CD4-positive, alpha-beta T cell (primary cell): ENCODE results near the gene HPCAL1. TPM values are rescaled to one million over a fixed set of nuclear protein-coding genes. Genes with fewer than 3 reads are reported as not detected.

Experiments used
- ATAC-seq: fragments of 200-7000 bp; cut with Tn5 transposase; one replicate; pipeline ENCODE4 v1.10.0; 2022; ENCODE audit warnings: mild to moderate bottlenecking; ENCODE audit not compliant: poor library complexity
- CTCF ChIA-PET: fragments of 350-600 bp; sonication (Branson Sonifier 250); formaldehyde crosslinking; loops from one replicate; lab custom pipeline; 2021; ENCODE audit warnings: antibody characterized with exemption, inconsistent platforms; lab: Charles Lee
- POLR2A ChIA-PET: fragments of 350-600 bp; sonication (Branson Sonifier 250); formaldehyde crosslinking; loops from one replicate; lab custom pipeline; 2021; ENCODE audit warnings: antibody characterized with exemption, inconsistent platforms; lab: Charles Lee
- DNase-seq, 14 experiments: peaks; one replicate each; pipeline ENCODE4 v3.0.0-alpha.2; 2013 to 2020; ENCODE audit warnings: mixed read lengths in 2 of 14
- H3K27ac ChIP-seq, 2 donors: one replicate each; pipeline versions ENCODE4 v1.5.1 to v1.7.0; 2013; ENCODE audit warnings: low read length in 2 of 2, low read depth in 1 of 2, mild to moderate bottlenecking in 1 of 2
- H3K27me3 ChIP-seq, 2 experiments: 1 replicate in 1 of 2; 2 replicates in 1 of 2; pipeline versions ENCODE4 v1.6.1 to v1.7.0; 2013; ENCODE audit warnings: low read length in 2 of 2, control low read depth in 1 of 2, mild to moderate bottlenecking in 1 of 2, moderate library complexity in 1 of 2; ENCODE audit not compliant: insufficient read depth in 2 of 2, control insufficient read depth in 1 of 2
- H3K36me3 ChIP-seq: one replicate; pipeline ENCODE4 v1.6.1; 2013; ENCODE audit warnings: low read length, control low read depth; ENCODE audit not compliant: insufficient read depth
- H3K4me1 ChIP-seq: one replicate; pipeline ENCODE4 v1.6.1; 2013; ENCODE audit warnings: low read length, control low read depth; ENCODE audit not compliant: insufficient read depth
- H3K4me3 ChIP-seq: one replicate; pipeline ENCODE4 v1.5.1; 2013; ENCODE audit warnings: mild to moderate bottlenecking, low read length, moderate library complexity
- H3K9me3 ChIP-seq, 2 experiments: 1 replicate in 1 of 2; 2 replicates in 1 of 2; pipeline versions ENCODE4 v1.6.1 to v1.7.0; 2013; ENCODE audit warnings: low read length in 2 of 2, mild to moderate bottlenecking in 2 of 2, control low read depth in 1 of 2, moderate library complexity in 1 of 2; ENCODE audit not compliant: control insufficient read depth in 1 of 2, insufficient read depth in 1 of 2
- H3K27ac Mint-ChIP-seq: one replicate; pipeline ENCODE4 v1.8.0; 2020; ENCODE audit warnings: mixed read lengths
- H3K27me3 Mint-ChIP-seq: one replicate; pipeline ENCODE4 v1.8.0; 2021; ENCODE audit warnings: mixed read lengths
- H3K36me3 Mint-ChIP-seq: one replicate; pipeline ENCODE4 v1.8.0; 2021; ENCODE audit warnings: low read depth, mixed read lengths
- H3K4me1 Mint-ChIP-seq: one replicate; pipeline ENCODE4 v1.8.0; 2021; ENCODE audit warnings: low read depth, mixed read lengths
- H3K4me3 Mint-ChIP-seq: one replicate; pipeline ENCODE4 v1.8.0; 2020; ENCODE audit warnings: mild to moderate bottlenecking, mixed read lengths
- H3K9me3 Mint-ChIP-seq: one replicate; pipeline ENCODE4 v1.8.0; 2020; ENCODE audit warnings: mixed read lengths
- CTCF ChIP-seq: fragments of 200-600 bp; IDR thresholded peaks from one replicate; pipeline ENCODE4 v1.8.0; 2022; ENCODE audit warnings: antibody characterized with exemption, mild to moderate bottlenecking
- intact Hi-C, 2 experiments: fragments of 100-400 bp; cut with DNase I in 1 of 2; cut with micrococcal nuclease in 1 of 2; formaldehyde crosslinking; loops; one replicate each; pipeline versions ENCODE4 v1.15.1 to v1.9.0; 2023 to 2025; cut with DNase I, micrococcal nuclease
- total RNA-seq, 174 experiments: library from RNA in 2 of 174; stranded (reverse) in 2 of 174; gene quantifications; one replicate each; pipeline ENCODE4 v1.2.3 and lab custom pipeline; 2021 to 2026

The HPCAL1 gene
- total RNA-seq, 2 experiments from 2014 or later: 24.9 to 27.9 TPM

GRCh38 chr2:10423400-10423774 is 120.7 kb downstream of the HPCAL1 start:
- H3K4me1 Mint-ChIP-seq: no peaks in the 10 kb centered on the region
- H3K4me1 ChIP-seq: no peaks in the 10 kb centered on the region
- H3K36me3 Mint-ChIP-seq: peaks cover 75% of the 10 kb centered on the region
- H3K27ac Mint-ChIP-seq: no peak overlapping the region
- TF ChIP-seq CTCF: no peak
- H3K4me3 ChIP-seq: no peak overlapping the region
- ChIA-PET POLR2A (no interaction called here), CTCF (no interaction called here)
- H3K4me3 Mint-ChIP-seq: no peak overlapping the region
- ATAC-seq (no peak), DNase-seq (no peak)
- intact Hi-C loops: no loop called here
- H3K27me3 Mint-ChIP-seq: no peaks in the 10 kb centered on the region
- peaks cover 76% of the 10 kb centered on the region for H3K36me3 ChIP-seq
- no peaks in the 10 kb centered on the region for H3K9me3 Mint-ChIP-seq
- H3K27ac ChIP-seq: no peak overlapping the region
- no peaks in the 10 kb centered on the region for H3K9me3 ChIP-seq
- H3K27me3 ChIP-seq: no peaks in the 10 kb centered on the region

GRCh38 chr2:10424051-10424450 is 121.3 kb downstream of the HPCAL1 start:
- Mint-ChIP-seq H3K27ac (no peak overlapping the region), H3K36me3 (peaks cover 72% of the 10 kb centered on the region), H3K4me1 (no peaks in the 10 kb centered on the region), H3K9me3 (no peaks in the 10 kb centered on the region), H3K4me3 (no peak overlapping the region), H3K27me3 (no peaks in the 10 kb centered on the region)
- ATAC-seq: no peak
- Histone ChIP-seq H3K4me3 (no peak overlapping the region), H3K27me3 (no peaks in the 10 kb centered on the region), H3K9me3 (no peaks in the 10 kb centered on the region), H3K36me3 (peaks cover 76% of the 10 kb centered on the region), H3K27ac (no peak overlapping the region), H3K4me1 (no peaks in the 10 kb centered on the region)
- TF ChIP-seq CTCF: no peak
- DNase-seq: no peak
- intact Hi-C loops: no loop called here
- ChIA-PET CTCF (interaction anchor here (1.3 kb wide), 1 partner anchor 11 kb away, joined by 4 read pairs; no protein-coding TSS in a partner anchor), POLR2A (interaction anchor here (1.0 kb wide), 1 partner anchor 283 kb away, joined by 3 read pairs; no protein-coding TSS in a partner anchor)

GRCh38 chr2:10424916-10425505 is 122.3 kb downstream of the HPCAL1 start:
- CTCF ChIA-PET: interaction anchor here (0.7 to 1.3 kb wide), 2 partner anchors 10 kb away, joined by 3 to 4 read pairs; no protein-coding TSS in a partner anchor
- H3K27ac Mint-ChIP-seq: no peak overlapping the region
- Histone ChIP-seq H3K36me3 (peaks cover 70% of the 10 kb centered on the region), H3K27me3 (no peaks in the 10 kb centered on the region), H3K4me1 (no peaks in the 10 kb centered on the region), H3K27ac (no peak overlapping the region), H3K9me3 (no peaks in the 10 kb centered on the region), H3K4me3 (no peak overlapping the region)
- no peaks in the 10 kb centered on the region for H3K27me3 Mint-ChIP-seq
- DNase-seq: no peak
- no peak for ATAC-seq
- POLR2A ChIA-PET: interaction anchor here (1.0 kb wide), 1 partner anchor 284 kb away, joined by 3 read pairs; no protein-coding TSS in a partner anchor
- no peak overlapping the region for H3K4me3 Mint-ChIP-seq
- H3K9me3 Mint-ChIP-seq: no peaks in the 10 kb centered on the region
- intact Hi-C loops: no loop called here
- H3K4me1 Mint-ChIP-seq: no peaks in the 10 kb centered on the region
- TF ChIP-seq CTCF: no peak
- peaks cover 62% of the 10 kb centered on the region for H3K36me3 Mint-ChIP-seq
